K562 (cell line): ENCODE measurements around the gene CEP131. TPM values are rescaled to one million over a fixed set of nuclear protein-coding genes. Genes with fewer than 3 reads are reported as not detected.

Experiments used
- ATF1 ChIP-seq, 2 experiments: fragments of 450-650 bp in 1 of 2; IDR thresholded peaks; 2 replicates each; pipeline ENCODE4 v1.6.1; 2016; ENCODE audit warnings: missing compliant biosample characterization in 1 of 2, missing genetic modification characterization in 1 of 2
- DPF2 ChIP-seq: fragments of 450-650 bp; IDR thresholded peaks from 2 replicates; pipeline ENCODE4 v1.6.1; 2016
- HDAC8 ChIP-seq: fragments of 450-650 bp; IDR thresholded peaks from 2 replicates; pipeline ENCODE4 v1.6.1; 2016; ENCODE audit warnings: mild to moderate bottlenecking, missing genetic modification characterization, moderate library complexity, missing compliant biosample characterization
- JUND ChIP-seq, 2 experiments: IDR thresholded peaks; 2 replicates in 1 of 2; 3 replicates in 1 of 2; pipeline ENCODE4 v1.6.1; 2011; ENCODE audit warnings: borderline replicate concordance in 2 of 2, low read depth in 2 of 2, low read length in 2 of 2, improper control_type of control experiment in 1 of 2, missing biosample characterization in 1 of 2, missing genetic modification characterization in 1 of 2, missing genetic modification reagents in 1 of 2
- KAT7 ChIP-seq: sonication (generic); formaldehyde crosslinking; IDR thresholded peaks from 2 replicates; pipeline ENCODE4 v1.8.0; 2022; ENCODE audit warnings: missing genetic modification reagents, mild to moderate bottlenecking, borderline replicate concordance
- KDM4B ChIP-seq, 2 experiments: fragments of 450-650 bp in 1 of 2; sonication (generic) in 1 of 2; IDR thresholded peaks; 2 replicates each; pipeline ENCODE4 v1.6.1; 2016 to 2017; ENCODE audit warnings: borderline replicate concordance in 2 of 2, antibody characterized with exemption in 1 of 2, low read depth in 1 of 2, mild to moderate bottlenecking in 1 of 2
- RB1 ChIP-seq: fragments of 450-650 bp; IDR thresholded peaks from 2 replicates; pipeline ENCODE4 v1.6.1; 2017; ENCODE audit warnings: low read depth, mild to moderate bottlenecking
- SNRNP70 ChIP-seq: fragments of 200-400 bp; formaldehyde crosslinking; optimal IDR thresholded peaks from 2 replicates; pipeline ENCODE3; 2017; ENCODE audit warnings: low read depth, low read length
- TFAM ChIP-seq: fragments of 250-450 bp; sonication (Bioruptor Pico); conservative IDR thresholded peaks from 2 replicates; pipeline ENCODE4 v1.5.0; 2021; ENCODE audit warnings: mild to moderate bottlenecking, moderate library complexity
- ZNF263 ChIP-seq: sonication (generic); formaldehyde crosslinking; IDR thresholded peaks from 2 replicates; pipeline ENCODE4 v1.8.0; 2022; ENCODE audit warnings: mild to moderate bottlenecking, missing genetic modification reagents, borderline replicate concordance
- ZNF766 ChIP-seq: fragments of 200-800 bp; sonication (Bioruptor generic); conservative IDR thresholded peaks from 2 replicates; pipeline ENCODE4 v1.6.1; 2016; ENCODE audit warnings: missing genetic modification characterization, missing compliant biosample characterization
- ZSCAN29 ChIP-seq: fragments of 450-650 bp; IDR thresholded peaks from 2 replicates; pipeline ENCODE4 v1.6.1; 2017
- polyA plus RNA-seq, 8 experiments: library from polyadenylated mRNA; depleted of rRNA in 4 of 8; stranded (reverse) in 5 of 8; unstranded in 3 of 8; fragments of >200 nt; fragmentation: Nextera tagmentation in 2 of 8; fragmentation: Illumina TruSeq in 1 of 8; extraction: Ambion mirVana in 2 of 8; extraction: Trizol in 1 of 8; gene quantifications; 2 replicates each; pipeline versions ENCODE4 v1.2.1 to v1.2.3, GENCODE V29; 2011 to 2014; ENCODE audit warnings: inconsistent platforms in 1 of 8, missing spikeins in 1 of 8
- total RNA-seq, 7 experiments: library from RNA; depleted of rRNA in 6 of 7; stranded (reverse); fragments of >200 nt in 6 of 7; fragmentation: Illumina TruSeq in 2 of 7; extraction: Trizol in 2 of 7; gene quantifications; 2 replicates each; pipeline versions ENCODE4 v1.2.1 to v1.2.3, GENCODE V29; 2011 to 2021; ENCODE audit warnings: low replicate concordance in 1 of 7
- TF ChIP-seq, protein P1 (sequence below), 2 experiments: fragments of 450-650 bp in 1 of 2; IDR thresholded peaks; 2 replicates each; pipeline ENCODE4 v1.6.1; 2011 to 2017; ENCODE audit warnings: low read depth in 2 of 2, antibody characterized with exemption in 1 of 2, borderline replicate concordance in 1 of 2, low read length in 1 of 2, mild to moderate bottlenecking in 1 of 2, mixed read lengths in 1 of 2; ENCODE audit not compliant: control insufficient read depth in 1 of 2
- TF ChIP-seq, protein P2 (sequence below): IDR thresholded peaks from 2 replicates; pipeline ENCODE4 v1.6.1; 2012; ENCODE audit warnings: low read depth, low read length, improper control_type of control experiment, borderline replicate concordance
- TF ChIP-seq, protein P3 (sequence below): fragments of 450-650 bp; IDR thresholded peaks from 2 replicates; pipeline ENCODE4 v1.6.1; 2016; ENCODE audit warnings: antibody characterized with exemption
- TF ChIP-seq, protein P4 (sequence below): sonication (generic); formaldehyde crosslinking; IDR thresholded peaks from 2 replicates; pipeline ENCODE4 v1.9.0; 2022; ENCODE audit warnings: mild to moderate bottlenecking, missing genetic modification reagents

Gene CEP131
- total and polyA plus RNA-seq, 9 of the 15 experiments (the other 6 are each of a cell fraction or from before 2014, with no cell fraction given): 0.24 to 21.2 (median 2.3) TPM

DNA sequence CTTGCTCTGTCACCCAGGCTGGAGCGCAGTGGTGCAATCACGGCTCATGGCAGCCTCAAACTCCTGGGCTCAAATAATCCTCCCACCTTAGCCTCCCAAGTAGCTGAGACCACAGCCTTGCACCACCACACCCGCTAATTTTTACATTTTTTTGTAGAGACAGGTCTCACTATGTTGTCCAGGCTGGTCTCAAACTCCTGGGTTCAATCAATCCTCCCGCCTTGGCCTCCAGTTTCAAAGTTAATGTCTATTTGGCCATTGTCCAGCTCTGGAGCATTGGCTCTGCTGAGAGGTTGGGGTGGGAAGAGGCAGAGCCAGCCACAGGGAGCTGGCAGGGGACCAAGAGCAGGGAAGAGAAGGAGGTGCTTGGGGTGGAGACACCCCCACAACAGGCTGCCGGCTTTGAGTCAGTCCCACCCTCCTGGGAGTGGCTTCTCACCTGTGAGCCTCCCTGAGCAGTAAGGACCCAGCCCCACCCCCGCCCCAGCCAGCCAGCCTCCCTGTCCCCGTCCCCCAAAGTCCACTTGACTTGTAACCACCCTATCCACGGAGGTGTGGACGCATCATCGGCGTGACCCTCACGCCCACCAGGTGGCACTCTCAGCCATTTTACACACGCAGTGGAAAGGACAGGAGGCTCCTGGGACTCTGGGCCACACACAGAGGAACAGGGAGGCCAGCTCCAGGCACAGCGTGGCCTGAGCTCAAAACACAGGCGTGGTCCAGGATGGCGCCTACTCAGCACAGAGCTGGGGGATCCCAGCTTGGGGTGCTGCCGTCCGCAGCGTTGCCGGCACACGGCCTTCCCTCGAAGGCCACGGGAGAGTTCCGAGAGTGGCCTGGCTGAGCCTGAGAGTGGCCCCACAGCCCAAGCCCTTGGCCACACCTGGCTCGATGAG is 80.2 kb downstream of the CEP131 start (continued):
- TF ChIP-seq, protein P1, sequence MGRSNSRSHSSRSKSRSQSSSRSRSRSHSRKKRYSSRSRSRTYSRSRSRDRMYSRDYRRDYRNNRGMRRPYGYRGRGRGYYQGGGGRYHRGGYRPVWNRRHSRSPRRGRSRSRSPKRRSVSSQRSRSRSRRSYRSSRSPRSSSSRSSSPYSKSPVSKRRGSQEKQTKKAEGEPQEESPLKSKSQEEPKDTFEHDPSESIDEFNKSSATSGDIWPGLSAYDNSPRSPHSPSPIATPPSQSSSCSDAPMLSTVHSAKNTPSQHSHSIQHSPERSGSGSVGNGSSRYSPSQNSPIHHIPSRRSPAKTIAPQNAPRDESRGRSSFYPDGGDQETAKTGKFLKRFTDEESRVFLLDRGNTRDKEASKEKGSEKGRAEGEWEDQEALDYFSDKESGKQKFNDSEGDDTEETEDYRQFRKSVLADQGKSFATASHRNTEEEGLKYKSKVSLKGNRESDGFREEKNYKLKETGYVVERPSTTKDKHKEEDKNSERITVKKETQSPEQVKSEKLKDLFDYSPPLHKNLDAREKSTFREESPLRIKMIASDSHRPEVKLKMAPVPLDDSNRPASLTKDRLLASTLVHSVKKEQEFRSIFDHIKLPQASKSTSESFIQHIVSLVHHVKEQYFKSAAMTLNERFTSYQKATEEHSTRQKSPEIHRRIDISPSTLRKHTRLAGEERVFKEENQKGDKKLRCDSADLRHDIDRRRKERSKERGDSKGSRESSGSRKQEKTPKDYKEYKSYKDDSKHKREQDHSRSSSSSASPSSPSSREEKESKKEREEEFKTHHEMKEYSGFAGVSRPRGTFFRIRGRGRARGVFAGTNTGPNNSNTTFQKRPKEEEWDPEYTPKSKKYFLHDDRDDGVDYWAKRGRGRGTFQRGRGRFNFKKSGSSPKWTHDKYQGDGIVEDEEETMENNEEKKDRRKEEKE (IDR thresholded peaks at IDR 0.05; ENCODE audit: borderline replicate concordance in 1 of 2, control insufficient read depth in 1 of 2, low read depth in 2 of 2, low read length in 1 of 2): no peak
- TF ChIP-seq TFAM (no peak), ATF1 (CRISPR knock-in tag; IDR thresholded peaks at IDR 0.05) (no peak), ATF1 (tag; IDR thresholded peaks at IDR 0.05) (0 out of 2 replicates have a peak, but pooled peaks have one; percentile 27), HDAC8 (tag) (no peak), DPF2 (no peak), KDM4B (IDR thresholded peaks at IDR 0.05; ENCODE audit: borderline replicate concordance in 2 of 2, low read depth in 1 of 2) (no peak), KAT7 (CRISPR knock-in tag) (0 out of 2 replicates have a peak, but pooled peaks have one; percentile 44), RB1 (peak; percentile 53; the same call in 1 of the 2 replicates), SNRNP70 (no peak), JUND (IDR thresholded peaks at IDR 0.05; ENCODE audit: borderline replicate concordance, low read depth, low read length) (peak; percentile 40; the same call in 1 of the 2 replicates), JUND (tag; IDR thresholded peaks at IDR 0.05; ENCODE audit: borderline replicate concordance, low read depth, low read length) (no peak; the same call in 2 of the 3 replicates), ZNF766 (CRISPR knock-in tag) (0 out of 2 replicates have a peak, but pooled peaks have one; percentile 28), ZSCAN29 (no peak), ZNF263 (peak; percentile 46; the same call in 1 of the 2 replicates)
- TF ChIP-seq, protein P2, sequence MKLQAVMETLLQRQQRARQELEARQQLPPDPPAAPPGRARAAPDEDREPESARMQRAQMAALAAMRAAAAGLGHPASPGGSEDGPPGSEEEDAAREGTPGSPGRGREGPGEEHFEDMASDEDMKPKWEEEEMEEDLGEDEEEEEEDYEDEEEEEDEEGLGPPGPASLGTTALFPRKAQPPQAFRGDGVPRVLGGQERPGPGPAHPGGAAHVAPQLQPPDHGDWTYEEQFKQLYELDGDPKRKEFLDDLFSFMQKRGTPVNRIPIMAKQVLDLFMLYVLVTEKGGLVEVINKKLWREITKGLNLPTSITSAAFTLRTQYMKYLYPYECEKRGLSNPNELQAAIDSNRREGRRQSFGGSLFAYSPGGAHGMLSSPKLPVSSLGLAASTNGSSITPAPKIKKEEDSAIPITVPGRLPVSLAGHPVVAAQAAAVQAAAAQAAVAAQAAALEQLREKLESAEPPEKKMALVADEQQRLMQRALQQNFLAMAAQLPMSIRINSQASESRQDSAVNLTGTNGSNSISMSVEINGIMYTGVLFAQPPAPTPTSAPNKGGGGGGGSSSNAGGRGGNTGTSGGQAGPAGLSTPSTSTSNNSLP: no peak
- TF ChIP-seq, protein P3, sequence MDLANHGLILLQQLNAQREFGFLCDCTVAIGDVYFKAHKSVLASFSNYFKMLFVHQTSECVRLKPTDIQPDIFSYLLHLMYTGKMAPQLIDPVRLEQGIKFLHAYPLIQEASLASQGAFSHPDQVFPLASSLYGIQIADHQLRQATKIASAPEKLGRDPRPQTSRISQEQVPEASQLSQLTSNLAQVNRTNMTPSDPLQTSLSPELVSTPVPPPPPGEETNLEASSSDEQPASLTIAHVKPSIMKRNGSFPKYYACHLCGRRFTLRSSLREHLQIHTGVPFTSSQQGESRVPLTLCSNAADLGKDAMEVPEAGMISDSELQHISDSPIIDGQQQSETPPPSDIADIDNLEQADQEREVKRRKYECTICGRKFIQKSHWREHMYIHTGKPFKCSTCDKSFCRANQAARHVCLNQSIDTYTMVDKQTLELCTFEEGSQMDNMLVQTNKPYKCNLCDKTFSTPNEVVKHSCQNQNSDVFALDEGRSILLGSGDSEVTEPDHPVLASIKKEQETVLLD: 0 out of 2 replicates have a peak, but pooled peaks have one; percentile 37
- TF ChIP-seq, protein P4, sequence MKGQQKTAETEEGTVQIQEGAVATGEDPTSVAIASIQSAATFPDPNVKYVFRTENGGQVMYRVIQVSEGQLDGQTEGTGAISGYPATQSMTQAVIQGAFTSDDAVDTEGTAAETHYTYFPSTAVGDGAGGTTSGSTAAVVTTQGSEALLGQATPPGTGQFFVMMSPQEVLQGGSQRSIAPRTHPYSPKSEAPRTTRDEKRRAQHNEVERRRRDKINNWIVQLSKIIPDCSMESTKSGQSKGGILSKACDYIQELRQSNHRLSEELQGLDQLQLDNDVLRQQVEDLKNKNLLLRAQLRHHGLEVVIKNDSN (CRISPR knock-in tag): no peak; the same call in 1 of the 2 replicates
